Glutamatergic neuron (in vitro differentiated cells): ENCODE measurements around the gene DISC1. TPM values are rescaled to one million over a fixed set of nuclear protein-coding genes. Genes with fewer than 3 reads are reported as not detected.
A peak's percentile ranks its signal among the peaks of the same experiment; 100 is the strongest.

Experiments
- DNase-seq: peaks from one replicate; pipeline ENCODE4 v3.0.0; 2022
- H3K27ac Mint-ChIP-seq: one replicate; pipeline ENCODE4 v1.8.0; 2020; ENCODE audit warnings: mild to moderate bottlenecking, mixed read lengths, inconsistent platforms; ENCODE audit not compliant: unreplicated experiment
- H3K27me3 Mint-ChIP-seq: one replicate; pipeline ENCODE4 v1.8.0; 2020; ENCODE audit warnings: mild to moderate bottlenecking, moderate library complexity, mixed read lengths, inconsistent platforms; ENCODE audit not compliant: unreplicated experiment
- H3K36me3 Mint-ChIP-seq: one replicate; pipeline ENCODE4 v1.8.0; 2020; ENCODE audit warnings: mild to moderate bottlenecking, mixed read lengths, inconsistent platforms; ENCODE audit not compliant: unreplicated experiment
- H3K4me1 Mint-ChIP-seq: one replicate; pipeline ENCODE4 v1.8.0; 2020; ENCODE audit warnings: mild to moderate bottlenecking, low read depth, mixed read lengths, inconsistent platforms; ENCODE audit not compliant: unreplicated experiment
- H3K4me3 Mint-ChIP-seq: one replicate; pipeline ENCODE4 v1.8.0; 2020; ENCODE audit warnings: mild to moderate bottlenecking, mixed read lengths, inconsistent platforms; ENCODE audit not compliant: unreplicated experiment
- H3K9me3 Mint-ChIP-seq: one replicate; pipeline ENCODE4 v1.8.0; 2020; ENCODE audit warnings: mild to moderate bottlenecking, moderate library complexity, mixed read lengths, inconsistent platforms; ENCODE audit not compliant: unreplicated experiment
- CTCF ChIP-seq: fragments of 200-600 bp; sonication (generic); IDR thresholded peaks from one replicate; pipeline ENCODE4 v1.5.0; 2021; ENCODE audit not compliant: partially characterized antibody, unreplicated experiment
- total RNA-seq: library from RNA; stranded (reverse); fragmentation: NEBNext Ultra II Directional; extraction: Animal tissue kit (Norgen Biotek cat#: 25700); gene quantifications from one replicate; pipeline ENCODE4 v1.2.1, GENCODE V29; 2021; ENCODE audit not compliant: unreplicated experiment

The DISC1 gene
- total RNA-seq, 1 donor from 2014 or later, result 9.1 TPM

GRCh38 chr1:231677442-231677841 lies 50.9 kb downstream of the DISC1 start:
- H3K4me3 Mint-ChIP-seq, result no peak overlapping the region

GRCh38 chr1:231678011-231678432 lies 51.4 kb downstream of the DISC1 start:
- TF ChIP-seq CTCF, result no peak
- peaks cover 43% of the 10 kb centered on the region for H3K4me1 Mint-ChIP-seq
- H3K4me3 Mint-ChIP-seq, result no peak overlapping the region
- DNase-seq, result no peak
- peaks cover 8% of the 10 kb centered on the region for H3K27me3 Mint-ChIP-seq
- H3K36me3 Mint-ChIP-seq, result peaks cover 5% of the 10 kb centered on the region
- H3K27ac Mint-ChIP-seq, result peak overlapping the region; percentile 87
- H3K9me3 Mint-ChIP-seq, result peaks cover 12% of the 10 kb centered on the region

More at GRCh38 chr1:231677442-231677841, 50.9 kb downstream of the DISC1 start:
- peaks cover 8% of the 10 kb centered on the region for H3K27me3 Mint-ChIP-seq
- H3K36me3 Mint-ChIP-seq, result peaks cover 5% of the 10 kb centered on the region
- TF ChIP-seq CTCF, result no peak
- peaks cover 10% of the 10 kb centered on the region for H3K9me3 Mint-ChIP-seq
- H3K4me1 Mint-ChIP-seq, result peaks cover 39% of the 10 kb centered on the region
- no peak for DNase-seq
- H3K27ac Mint-ChIP-seq, result no peak overlapping the region

GRCh38 chr1:231679109-231679508 lies 52.5 kb downstream of the DISC1 start:
- H3K4me3 Mint-ChIP-seq, result peak overlapping the region; percentile 41
- TF ChIP-seq CTCF, result no peak
- peak overlapping the region; percentile 95 for H3K27ac Mint-ChIP-seq
- peaks cover 5% of the 10 kb centered on the region for H3K36me3 Mint-ChIP-seq
- peak; percentile 82 for DNase-seq
- peaks cover 16% of the 10 kb centered on the region for H3K9me3 Mint-ChIP-seq
- H3K27me3 Mint-ChIP-seq, result peaks cover 8% of the 10 kb centered on the region
- H3K4me1 Mint-ChIP-seq, result peaks cover 52% of the 10 kb centered on the region

- peaks cover 54% of the 10 kb centered on the region for H3K4me1 Mint-ChIP-seq
- no peak for DNase-seq
- no peak for TF ChIP-seq CTCF
- H3K9me3 Mint-ChIP-seq, result peaks cover 19% of the 10 kb centered on the region
- H3K36me3 Mint-ChIP-seq, result peaks cover 5% of the 10 kb centered on the region
- H3K27ac Mint-ChIP-seq, result peak overlapping the region; percentile 78
- peak overlapping the region; percentile 57 for H3K4me3 Mint-ChIP-seq
- H3K27me3 Mint-ChIP-seq, result peaks cover 8% of the 10 kb centered on the region
These were observed 54.4 kb downstream of the DISC1 start for GRCh38 chr1:231681006-231681405.

GRCh38 chr1:231682779-231683178 lies 56.2 kb downstream of the DISC1 start:
- Mint-ChIP-seq H3K9me3 (peaks cover 20% of the 10 kb centered on the region), H3K36me3 (peaks cover 7% of the 10 kb centered on the region), H3K4me1 (peaks cover 50% of the 10 kb centered on the region), H3K27me3 (peaks cover 8% of the 10 kb centered on the region), H3K27ac (peak overlapping the region; percentile 86), H3K4me3 (no peak overlapping the region)
- DNase-seq, result no peak
- no peak for TF ChIP-seq CTCF
